ACC112 (cell line): ENCODE data around the gene UBR7.
A peak's percentile ranks its signal among the peaks of the same experiment; 100 is the strongest.

Experiments used
- H2AFZ ChIP-seq: fragments of 200-600 bp; sonication (generic); one replicate; pipeline ENCODE4 v1.6.0; 2017; ENCODE audit warnings: antibody characterized with exemption, low read length; ENCODE audit not compliant: unreplicated experiment
- H3K27ac ChIP-seq: fragments of 200-600 bp; sonication (generic); 2 replicates; pipeline ENCODE4 v1.5.1; 2014; ENCODE audit warnings: low read depth, mild to moderate bottlenecking, antibody characterized with exemption, low read length, moderate library complexity
- H3K27me3 ChIP-seq: fragments of 200-600 bp; sonication (generic); 2 replicates; pipeline ENCODE4 v1.6.1; 2014; ENCODE audit warnings: mild to moderate bottlenecking, antibody characterized with exemption, low read length, moderate library complexity, mixed read lengths; ENCODE audit not compliant: insufficient read depth
- H3K36me3 ChIP-seq: fragments of 200-600 bp; sonication (generic); 2 replicates; pipeline ENCODE4 v1.6.1; 2016; ENCODE audit warnings: mild to moderate bottlenecking, antibody characterized with exemption, low read length, moderate library complexity, mixed read lengths; ENCODE audit not compliant: insufficient read depth
- H3K4me1 ChIP-seq: fragments of 200-600 bp; sonication (generic); one replicate; pipeline ENCODE4 v1.6.1; 2016; ENCODE audit warnings: low read length, mixed read lengths; ENCODE audit not compliant: insufficient read depth, unreplicated experiment, control insufficient read depth
- H3K4me3 ChIP-seq: fragments of 200-600 bp; sonication (generic); 2 replicates; pipeline ENCODE4 v1.5.1; 2014; ENCODE audit warnings: mild to moderate bottlenecking, low read depth, low read length
- H3K79me2 ChIP-seq: fragments of 200-600 bp; sonication (generic); one replicate; pipeline ENCODE4 v1.6.0; 2016; ENCODE audit warnings: low read length; ENCODE audit not compliant: control insufficient read depth, unreplicated experiment, insufficient read depth

UBR7 gene

GRCh38 chr14:93262446-93262845 lies 55.4 kb downstream of the UBR7 start:
- H3K4me1 ChIP-seq = peaks cover 21% of the 10 kb centered on the region
- H3K4me3 ChIP-seq = no peak overlapping the region
- peaks cover 4% of the 10 kb centered on the region for H3K79me2 ChIP-seq
- no peak overlapping the region for H3K27ac ChIP-seq
- peaks cover 14% of the 10 kb centered on the region for H3K36me3 ChIP-seq
- no peaks in the 10 kb centered on the region for H3K27me3 ChIP-seq
- H2AFZ ChIP-seq = no peak overlapping the region

GRCh38 chr14:93263416-93263815 lies 56.4 kb downstream of the UBR7 start:
- H3K27ac ChIP-seq = no peak overlapping the region

GRCh38 chr14:93266127-93266526 lies 59.1 kb downstream of the UBR7 start:
- Histone ChIP-seq H3K27me3 (no peaks in the 10 kb centered on the region), H3K27ac (no peak overlapping the region), H3K4me1 (peaks cover 21% of the 10 kb centered on the region), H3K4me3 (no peak overlapping the region), H2AFZ (no peak overlapping the region), H3K36me3 (peaks cover 10% of the 10 kb centered on the region; the same call in 1 of the 2 replicates), H3K79me2 (peaks cover 4% of the 10 kb centered on the region)

More at GRCh38 chr14:93263416-93263815, 56.4 kb downstream of the UBR7 start:
- H3K79me2 ChIP-seq = peaks cover 4% of the 10 kb centered on the region
- no peak overlapping the region for H3K4me3 ChIP-seq
- no peaks in the 10 kb centered on the region for H3K27me3 ChIP-seq
- H3K36me3 ChIP-seq = peaks cover 10% of the 10 kb centered on the region; the same call in 1 of the 2 replicates
- H3K4me1 ChIP-seq = peaks cover 21% of the 10 kb centered on the region
- no peak overlapping the region for H2AFZ ChIP-seq

- no peak overlapping the region for H3K27ac ChIP-seq
Measured at GRCh38 chr14:93267149-93267711, 60.2 kb downstream of the UBR7 start.

GRCh38 chr14:93268406-93268805 lies 61.4 kb downstream of the UBR7 start:
- Histone ChIP-seq H2AFZ (no peak overlapping the region), H3K27me3 (no peaks in the 10 kb centered on the region), H3K79me2 (peaks cover 4% of the 10 kb centered on the region), H3K4me3 (no peak overlapping the region), H3K4me1 (peaks cover 19% of the 10 kb centered on the region), H3K27ac (no peak overlapping the region), H3K36me3 (peaks cover 5% of the 10 kb centered on the region; the same call in 1 of the 2 replicates)

More at GRCh38 chr14:93267149-93267711, 60.2 kb downstream of the UBR7 start:
- no peak overlapping the region for H3K4me3 ChIP-seq
- no peaks in the 10 kb centered on the region for H3K27me3 ChIP-seq
- peaks cover 4% of the 10 kb centered on the region for H3K79me2 ChIP-seq
- peaks cover 10% of the 10 kb centered on the region; the same call in 1 of the 2 replicates for H3K36me3 ChIP-seq
- H2AFZ ChIP-seq = no peak overlapping the region
- H3K4me1 ChIP-seq = peaks cover 21% of the 10 kb centered on the region

- Histone ChIP-seq H3K36me3 (no peaks in the 10 kb centered on the region; the same call in 1 of the 2 replicates), H2AFZ (no peak overlapping the region), H3K4me1 (peaks cover 12% of the 10 kb centered on the region), H3K27me3 (no peaks in the 10 kb centered on the region), H3K27ac (peak overlapping the region; percentile 81), H3K4me3 (peak overlapping the region; percentile 47), H3K79me2 (peaks cover 5% of the 10 kb centered on the region)
Measured at GRCh38 chr14:93269341-93270068, 62.4 kb downstream of the UBR7 start.

GRCh38 chr14:93271111-93271510 lies 64.1 kb downstream of the UBR7 start:
- no peak overlapping the region for H3K27ac ChIP-seq
- H3K36me3 ChIP-seq = no peaks in the 10 kb centered on the region; the same call in 1 of the 2 replicates
- H3K4me1 ChIP-seq = peaks cover 12% of the 10 kb centered on the region
- H2AFZ ChIP-seq = no peak overlapping the region
- H3K4me3 ChIP-seq = no peak overlapping the region
- peaks cover 5% of the 10 kb centered on the region for H3K79me2 ChIP-seq
- H3K27me3 ChIP-seq = no peaks in the 10 kb centered on the region

GRCh38 chr14:93274055-93274806 lies 67.2 kb downstream of the UBR7 start:
- Histone ChIP-seq H3K4me3 (no peak overlapping the region), H3K79me2 (peaks cover 7% of the 10 kb centered on the region), H3K27me3 (no peaks in the 10 kb centered on the region)

GRCh38 chr14:93276031-93276716 lies 69.1 kb downstream of the UBR7 start:
- Histone ChIP-seq H3K36me3 (no peaks in the 10 kb centered on the region; the same call in 1 of the 2 replicates), H3K27ac (no peak overlapping the region), H3K4me3 (no peak overlapping the region), H3K27me3 (no peaks in the 10 kb centered on the region), H3K4me1 (no peaks in the 10 kb centered on the region), H2AFZ (no peak overlapping the region), H3K79me2 (peaks cover 7% of the 10 kb centered on the region)

More at GRCh38 chr14:93274055-93274806, 67.2 kb downstream of the UBR7 start:
- Histone ChIP-seq H3K4me1 (peaks cover 8% of the 10 kb centered on the region), H2AFZ (no peak overlapping the region), H3K36me3 (no peaks in the 10 kb centered on the region; the same call in 1 of the 2 replicates), H3K27ac (no peak overlapping the region)
